HG03571 (cell line): ENCODE measurements around the gene ICAM5.
"Not testable (repeated sequence)": the region's sequence is repeated elsewhere in the genome, so short reads cannot be mapped to it uniquely, and the experiment has no call there.

Experiments
- ATAC-seq: cut with Tn5 transposase; IDR thresholded peaks from one replicate; pipeline ENCODE4 v1.9.1; 2021; ENCODE audit not compliant: unreplicated experiment

ICAM5 gene

DNA sequence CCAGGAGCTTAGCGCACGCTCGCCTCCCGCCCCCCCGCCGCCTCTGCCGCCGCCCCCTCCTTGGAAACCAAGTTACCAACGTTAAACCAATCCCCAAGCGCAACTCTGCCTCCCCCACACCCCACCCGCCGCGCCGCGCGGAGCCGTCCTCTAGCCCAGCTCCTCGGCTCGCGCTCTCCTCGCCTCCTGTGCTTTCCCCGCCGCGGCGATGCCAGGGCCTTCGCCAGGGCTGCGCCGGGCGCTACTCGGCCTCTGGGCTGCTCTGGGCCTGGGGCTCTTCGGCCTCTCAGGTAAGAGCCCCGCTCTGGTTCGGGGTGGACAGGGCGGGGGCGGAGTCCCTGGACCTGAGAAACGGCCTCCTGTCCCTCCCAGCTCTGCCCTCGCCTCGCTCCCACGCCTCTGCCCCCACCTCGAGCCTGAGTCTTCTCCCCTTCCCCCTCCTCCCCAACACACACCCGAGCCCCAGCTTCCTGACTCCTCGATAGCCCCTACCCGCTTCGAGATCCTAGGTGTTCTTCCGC lies at the start of gene ICAM5:
Gene ICAM5 (plus strand): TSS at position 117 of the 521 bp plus-strand sequence. CDS start 92 bp downstream, at position 209.
- ATAC-seq, result no peak

DNA sequence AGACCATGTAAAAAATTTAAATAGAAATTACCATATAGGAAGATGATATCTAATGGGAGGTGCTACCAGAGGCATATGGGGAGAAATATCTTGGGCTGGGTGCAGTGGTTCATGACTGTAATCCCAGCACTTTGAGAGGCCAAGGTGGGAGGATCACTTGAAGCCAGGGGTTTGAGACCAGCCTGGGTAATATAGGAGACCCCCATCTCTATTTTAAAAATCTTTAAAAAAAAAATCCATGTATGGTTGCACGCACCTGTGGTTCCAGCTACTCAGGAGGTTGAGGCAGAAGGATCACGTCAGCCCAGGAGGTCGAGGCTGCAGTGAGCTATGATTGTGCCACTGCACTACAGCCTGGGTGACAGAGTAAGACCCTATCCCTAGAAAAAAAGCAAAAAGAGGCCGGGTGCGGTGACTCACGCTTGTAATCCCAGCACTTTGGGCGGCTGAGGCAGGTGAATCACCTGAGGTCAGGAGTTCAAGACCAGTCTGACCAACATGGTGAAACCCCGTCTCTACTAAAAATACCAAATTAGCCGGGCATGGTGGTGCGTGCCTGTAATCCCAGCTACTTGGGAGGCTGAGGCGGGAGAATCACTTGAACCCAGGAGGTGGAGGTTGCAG lies 47.8 kb upstream of the ICAM5 start:
- not testable (repeated sequence) for ATAC-seq

- no peak for ATAC-seq
These were observed 46.1 kb upstream of the ICAM5 start for GRCh38 chr19:10243606-10244005.

GRCh38 chr19:10245189-10245939 lies 44.4 kb upstream of the ICAM5 start:
- ATAC-seq, result no peak

GRCh38 chr19:10246511-10246910 lies 43.2 kb upstream of the ICAM5 start:
- ATAC-seq, result no peak

- peak; percentile 74 for ATAC-seq
These were observed 37.7 kb upstream of the ICAM5 start, which contains the start of gene MRPL4 for GRCh38 chr19:10251792-10252694. Gene MRPL4 (plus strand): TSS chr19:10252214. CDS start chr19:10252254, 40 bp downstream.

DNA sequence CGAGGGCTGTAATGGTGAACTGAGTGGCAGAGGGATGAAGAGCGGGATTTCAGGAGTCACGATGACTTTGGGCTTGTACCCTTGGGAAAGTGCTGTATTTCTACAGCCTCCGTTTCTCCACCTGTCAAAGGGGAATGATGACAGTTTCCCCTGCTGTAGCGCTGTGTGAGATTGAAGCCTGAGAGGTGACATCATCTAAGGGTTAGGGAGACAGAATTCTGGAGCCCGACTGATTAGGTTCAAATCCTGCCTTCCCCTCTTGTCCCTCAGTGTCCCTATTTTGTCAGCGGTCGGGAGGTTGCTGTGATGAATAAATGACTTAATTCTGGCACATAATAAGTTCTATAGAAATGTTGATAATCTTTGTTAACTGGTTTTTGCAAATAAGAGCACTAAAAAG lies 37.0 kb upstream of the ICAM5 start:
- ATAC-seq, result no peak

- no peak for ATAC-seq
These were observed 35.5 kb upstream of the ICAM5 start for GRCh38 chr19:10254244-10254643.

GRCh38 chr19:10255358-10255757 lies 34.4 kb upstream of the ICAM5 start:
- ATAC-seq, result no peak

DNA sequence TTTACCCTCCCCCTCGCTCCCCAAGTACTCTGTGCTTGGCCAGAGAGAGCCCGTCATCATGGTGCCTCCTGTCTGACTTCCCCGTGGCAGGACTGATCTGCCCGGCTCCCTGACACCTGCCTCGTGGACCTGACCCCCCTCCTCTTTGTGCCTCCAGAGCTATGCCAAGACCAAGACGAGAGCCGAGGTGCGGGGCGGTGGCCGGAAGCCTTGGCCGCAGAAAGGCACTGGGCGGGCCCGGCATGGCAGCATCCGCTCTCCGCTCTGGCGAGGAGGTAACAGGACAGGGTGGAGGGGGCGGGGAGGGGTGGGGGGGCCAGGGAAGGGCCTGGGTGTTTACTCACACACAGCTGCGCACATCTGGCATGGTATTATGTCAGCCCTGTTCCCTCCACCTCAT lies 33.2 kb upstream of the ICAM5 start:
- ATAC-seq, result no peak

GRCh38 chr19:10256970-10257615 lies 32.7 kb upstream of the ICAM5 start:
- no peak for ATAC-seq

GRCh38 chr19:10258080-10258710 lies 31.6 kb upstream of the ICAM5 start:
- ATAC-seq, result no peak

DNA sequence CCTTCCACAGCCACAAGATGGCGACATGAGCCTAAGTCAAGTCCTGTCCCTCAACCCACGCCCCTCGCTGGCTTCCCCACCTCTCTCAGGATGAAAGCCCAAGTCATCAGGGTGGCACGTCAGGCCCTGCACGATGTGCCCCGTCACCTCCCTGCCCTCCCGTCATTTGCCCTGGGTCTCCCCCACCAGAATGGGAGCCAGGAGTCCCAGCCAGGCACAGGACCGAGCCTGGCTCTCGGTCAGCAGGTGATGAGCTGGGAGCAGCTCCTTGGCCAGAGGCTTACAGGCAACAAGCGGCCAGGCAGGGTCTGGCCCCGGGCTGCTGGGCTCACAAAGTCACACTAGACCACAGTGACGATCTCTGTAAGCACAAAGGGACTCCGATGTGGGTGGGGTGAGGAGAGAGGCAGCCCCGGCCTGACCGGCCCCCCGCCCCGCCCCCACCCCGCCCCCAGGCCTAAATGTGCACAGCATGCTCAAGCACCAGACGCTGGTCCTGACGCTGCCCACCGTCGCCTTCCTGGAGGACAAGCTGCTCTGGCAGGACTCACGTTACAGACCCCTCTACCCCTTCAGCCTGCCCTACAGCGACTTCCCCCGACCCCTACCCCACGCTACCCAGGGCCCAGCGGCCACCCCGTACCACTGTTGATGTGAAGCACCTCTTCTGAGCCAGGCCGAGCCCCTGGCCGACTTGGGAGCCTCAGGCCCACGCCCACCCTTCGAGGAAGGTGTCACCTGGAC lies 30.4 kb upstream of the ICAM5 start:
- no peak for ATAC-seq

DNA sequence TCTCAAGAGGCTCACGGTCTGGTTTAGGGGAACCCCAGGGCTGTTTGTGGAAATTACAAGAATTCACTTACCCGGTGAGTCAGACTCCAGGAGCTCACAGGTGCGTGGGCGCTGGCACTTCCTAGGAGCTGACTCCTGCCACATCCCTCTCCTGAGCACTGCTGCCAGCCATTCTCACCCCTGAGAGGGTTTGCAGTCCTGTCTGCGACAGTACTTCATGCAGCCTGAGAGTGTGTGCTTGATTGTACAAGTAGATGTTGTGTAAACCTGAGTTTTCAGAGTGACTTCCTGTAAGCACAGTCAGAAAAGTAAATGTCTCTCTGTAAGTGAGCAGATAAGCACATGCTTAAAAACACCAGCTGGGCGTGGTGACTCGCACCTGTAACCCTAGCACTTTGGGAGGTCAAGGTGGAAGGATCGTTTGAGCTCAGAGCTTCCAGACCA lies 29.6 kb upstream of the ICAM5 start:
- ATAC-seq, result no peak

- no peak for ATAC-seq
These were observed 27.0 kb upstream of the ICAM5 start for GRCh38 chr19:10262771-10263170.

DNA sequence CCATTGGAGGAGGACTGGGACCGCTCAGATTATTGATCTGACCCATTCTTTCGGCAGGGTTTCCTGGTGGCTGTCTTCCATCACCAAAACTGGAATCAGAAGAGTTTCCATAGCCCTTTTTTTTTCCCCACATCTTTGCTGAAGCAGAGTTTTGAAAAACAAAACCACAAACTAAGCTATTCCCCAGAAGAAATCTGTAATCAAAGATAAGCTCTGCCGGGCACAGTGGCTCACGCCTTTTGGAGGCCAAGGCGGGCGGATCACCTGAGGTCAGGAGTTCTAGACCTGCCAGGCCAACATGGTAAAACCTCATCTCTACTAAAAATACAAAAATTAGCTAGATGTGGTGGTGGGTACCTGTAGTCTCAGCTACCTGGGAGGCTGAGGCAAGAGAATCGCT lies 23.0 kb upstream of the ICAM5 start:
- ATAC-seq, result no peak

GRCh38 chr19:10268071-10268470 lies 21.7 kb upstream of the ICAM5 start:
- no peak for ATAC-seq

DNA sequence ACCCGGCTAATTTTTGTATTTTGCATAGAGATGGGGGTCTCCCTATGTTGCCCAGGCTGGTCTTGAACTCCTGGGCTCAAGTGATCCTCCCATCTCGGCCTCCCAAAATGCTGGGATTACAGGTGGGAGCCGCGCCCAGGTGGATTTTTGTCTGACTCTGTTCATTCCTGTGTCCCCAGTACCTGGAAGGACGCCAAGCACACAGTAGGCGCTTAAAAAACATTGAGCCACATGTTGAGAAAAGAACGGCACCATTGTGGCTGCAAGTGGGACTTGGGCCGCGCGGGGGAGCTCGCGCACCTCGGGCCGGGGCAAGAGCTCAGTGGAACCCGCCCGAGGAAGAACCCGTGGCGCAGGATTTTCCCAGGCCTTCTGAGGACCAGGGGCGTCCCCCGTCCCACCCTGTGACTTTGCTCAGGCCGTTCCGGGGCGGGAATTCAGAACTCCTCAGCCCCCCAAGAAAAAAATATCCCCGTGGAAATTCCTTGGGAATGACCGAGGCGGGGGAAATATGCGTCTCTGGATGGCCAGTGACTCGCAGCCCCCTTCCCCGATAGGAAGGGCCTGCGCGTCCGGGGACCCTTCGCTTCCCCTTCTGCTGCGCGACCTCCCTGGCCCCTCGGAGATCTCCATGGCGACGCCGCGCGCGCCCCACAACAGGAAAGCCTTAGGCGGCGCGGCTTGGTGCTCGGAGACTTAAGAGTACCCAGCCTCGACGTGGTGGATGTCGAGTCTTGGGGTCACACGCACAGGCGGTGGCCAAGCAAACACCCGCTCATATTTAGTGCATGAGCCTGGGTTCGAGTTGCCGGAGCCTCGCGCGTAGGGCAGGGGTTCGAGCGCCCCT lies 20.2 kb upstream of the ICAM5 start:
- ATAC-seq, result no peak

DNA sequence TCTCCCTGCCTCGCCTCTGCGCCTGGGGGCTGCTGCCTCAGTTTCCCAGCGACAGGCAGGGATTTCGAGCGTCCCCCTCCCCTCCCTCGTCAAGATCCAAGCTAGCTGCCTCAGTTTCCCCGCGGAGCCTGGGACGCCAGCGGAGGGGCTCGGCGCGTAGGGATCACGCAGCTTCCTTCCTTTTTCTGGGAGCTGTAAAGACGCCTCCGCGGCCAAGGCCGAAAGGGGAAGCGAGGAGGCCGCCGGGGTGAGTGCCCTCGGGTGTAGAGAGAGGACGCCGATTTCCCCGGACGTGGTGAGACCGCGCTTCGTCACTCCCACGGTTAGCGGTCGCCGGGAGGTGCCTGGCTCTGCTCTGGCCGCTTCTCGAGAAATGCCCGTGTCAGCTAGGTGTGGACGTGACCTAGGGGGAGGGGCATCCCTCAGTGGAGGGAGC lies 19.6 kb upstream of the ICAM5 start:
- ATAC-seq, result peak; percentile 41
